Vagina (tissue), 2 donors: ENCODE measurements around the gene GRAMD4.

Source experiments
- CTCF ChIP-seq, 3 experiments: fragments of 450-650 bp in 2 of 3; fragments of 200-600 bp in 1 of 3; sonication (generic) in 1 of 3; IDR thresholded peaks; one replicate each; pipeline ENCODE4 v1.5.1; 2017 to 2019; ENCODE audit warnings: antibody characterized with exemption in 3 of 3, mild to moderate bottlenecking in 2 of 3, moderate library complexity in 2 of 3
- POLR2A ChIP-seq, 2 donors: fragments of 450-650 bp; IDR thresholded peaks; one replicate each; pipeline ENCODE4 v1.6.1; 2017; ENCODE audit warnings: antibody characterized with exemption in 2 of 2, mild to moderate bottlenecking in 2 of 2, moderate library complexity in 2 of 2
- POLR2AphosphoS5 ChIP-seq, 2 donors: sonication (generic); formaldehyde crosslinking; IDR thresholded peaks; one replicate each; pipeline ENCODE4 v1.9.0; 2017; ENCODE audit warnings: antibody characterized with exemption in 2 of 2, mild to moderate bottlenecking in 2 of 2, low read depth in 1 of 2; ENCODE audit not compliant: insufficient read depth in 1 of 2

GRCh38 chr22:46707827-46708570 lies 87.8 kb downstream of the GRAMD4 start:
- TF ChIP-seq CTCF (IDR thresholded peaks at IDR 0.05) (no peak), POLR2A (IDR thresholded peaks at IDR 0.05) (no peak), POLR2AphosphoS5 (IDR thresholded peaks at IDR 0.05; ENCODE audit: insufficient read depth in 1 of 2, low read depth in 1 of 2) (no peak)
